GM19035 (cell line): ENCODE results near the gene MYOM1.
"Not testable (repeated sequence)": the region's sequence is repeated elsewhere in the genome, so short reads cannot be mapped to it uniquely, and the experiment has no call there.

ENCODE experiments used
- ATAC-seq: cut with Tn5 transposase; IDR thresholded peaks from one replicate; pipeline ENCODE4 v1.9.1; 2021; ENCODE audit not compliant: unreplicated experiment

Gene MYOM1

DNA sequence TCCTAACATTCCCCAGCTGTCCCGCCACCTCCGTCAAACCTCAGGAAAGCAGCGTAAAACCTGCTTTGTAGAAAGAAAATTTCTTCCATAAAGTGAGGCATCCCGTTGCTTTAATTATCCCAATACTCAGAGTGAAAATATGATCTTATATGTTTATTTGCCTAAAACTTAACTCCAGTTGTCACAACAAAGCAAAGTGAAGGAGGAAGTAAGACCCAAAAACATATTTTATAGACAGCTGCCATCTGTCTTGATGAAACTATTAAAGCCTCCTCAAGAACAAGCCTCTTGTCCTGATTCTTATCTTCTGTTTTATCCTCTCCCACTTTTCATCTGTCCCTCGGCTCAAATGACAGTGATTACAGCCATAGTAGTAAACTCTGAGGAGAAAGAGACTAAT is 177.9 kb downstream of the MYOM1 start:
- no peak for ATAC-seq

DNA sequence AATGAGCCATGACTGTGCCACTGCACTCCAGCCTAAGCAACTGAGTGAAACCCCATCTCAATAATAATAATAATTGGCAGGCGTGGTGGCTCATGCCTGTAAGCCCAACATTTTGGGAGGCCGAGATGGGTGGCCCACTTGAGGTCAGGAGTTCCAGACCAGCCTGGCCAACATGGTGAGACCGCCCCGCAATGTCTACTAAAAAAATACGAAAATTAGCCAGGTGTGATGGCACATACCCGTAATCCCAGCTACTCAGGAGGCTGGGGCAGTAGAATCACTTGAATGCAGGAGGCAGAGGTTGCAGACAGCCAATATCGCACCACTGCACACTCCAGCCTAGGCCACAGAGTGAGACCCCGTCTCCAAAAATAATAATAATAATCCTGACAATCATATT is 178.9 kb downstream of the MYOM1 start:
- no peak for ATAC-seq

DNA sequence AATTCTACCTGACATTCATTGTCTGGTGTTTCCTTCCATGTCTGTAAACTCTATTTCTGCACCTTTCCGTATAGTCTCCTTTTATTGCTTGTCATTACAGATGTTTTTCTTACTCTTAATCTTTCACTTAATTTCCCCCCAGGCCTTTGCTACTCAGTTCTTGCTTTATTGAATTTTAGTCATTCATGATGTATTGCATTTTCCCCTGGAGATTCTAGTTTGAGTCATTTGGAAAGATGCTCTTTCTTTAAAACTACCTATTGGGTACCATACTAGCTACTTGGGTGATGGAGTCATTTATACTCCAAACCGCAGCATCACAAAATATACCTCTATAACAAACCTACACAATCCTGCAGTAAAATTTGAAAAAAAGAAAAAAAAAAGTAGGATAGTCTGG is 179.6 kb downstream of the MYOM1 start:
- ATAC-seq = no peak

DNA sequence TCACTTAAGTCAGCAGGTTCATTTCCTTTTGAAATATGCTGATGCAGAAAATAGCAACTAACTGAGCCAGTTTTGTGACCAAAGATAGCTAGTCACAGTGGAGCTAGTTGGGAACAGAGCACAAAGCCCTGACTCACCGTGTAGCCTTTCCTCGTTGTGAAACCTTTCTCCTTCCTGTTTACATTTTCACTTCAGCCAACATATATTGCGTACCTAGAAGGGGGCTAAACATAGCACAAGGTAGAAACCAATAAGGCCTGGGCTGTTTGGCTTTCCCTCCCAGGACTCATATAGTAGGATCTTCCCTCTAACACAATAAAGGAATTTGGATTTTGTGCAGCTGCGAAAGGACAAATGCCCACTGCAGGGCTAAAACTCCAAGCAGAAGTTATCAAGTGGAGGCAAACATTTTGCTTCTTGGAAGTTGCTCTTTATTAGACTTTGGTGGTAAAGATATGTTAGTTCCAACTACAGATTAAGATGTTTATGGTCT is 182.3 kb downstream of the MYOM1 start:
- peak; percentile 99 for ATAC-seq

DNA sequence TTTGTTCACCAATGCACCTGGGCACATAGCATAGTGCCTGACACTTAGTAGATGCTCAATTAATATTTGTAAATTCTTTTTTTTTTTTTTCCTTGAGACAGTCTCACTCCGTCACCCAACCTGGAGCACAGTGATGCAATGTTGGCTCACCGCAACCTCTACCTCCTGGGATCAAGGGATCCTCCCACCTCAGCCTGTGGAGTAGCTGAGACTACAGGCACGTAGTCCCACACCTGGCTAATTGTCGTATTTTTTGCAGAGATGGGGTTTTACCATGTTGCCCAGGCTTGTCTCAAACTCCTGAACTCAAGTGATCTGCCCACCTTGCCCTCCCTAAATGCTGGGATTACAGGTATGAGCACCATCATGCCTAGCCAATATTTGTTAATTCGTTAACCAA is 183.7 kb downstream of the MYOM1 start:
- no peak for ATAC-seq

DNA sequence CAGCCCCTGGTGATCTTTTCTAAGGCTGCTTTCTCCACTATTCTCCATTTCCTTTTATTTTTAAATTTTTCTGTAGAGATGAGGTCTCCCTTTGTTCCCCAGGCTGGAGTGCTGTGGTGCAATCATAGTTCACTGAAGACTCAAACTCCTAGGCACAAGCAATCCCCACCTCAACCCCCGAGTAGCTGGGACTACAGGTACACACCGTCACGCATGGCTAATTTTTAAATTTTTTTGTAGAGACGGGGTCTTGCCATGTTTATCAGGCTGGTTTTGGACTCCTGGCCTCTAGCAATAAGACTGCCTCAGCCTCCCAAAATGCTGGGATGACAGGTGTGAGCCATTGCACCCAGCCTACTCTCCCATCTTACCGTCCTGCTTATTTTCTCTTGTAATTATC is 184.1 kb downstream of the MYOM1 start:
- no peak for ATAC-seq

DNA sequence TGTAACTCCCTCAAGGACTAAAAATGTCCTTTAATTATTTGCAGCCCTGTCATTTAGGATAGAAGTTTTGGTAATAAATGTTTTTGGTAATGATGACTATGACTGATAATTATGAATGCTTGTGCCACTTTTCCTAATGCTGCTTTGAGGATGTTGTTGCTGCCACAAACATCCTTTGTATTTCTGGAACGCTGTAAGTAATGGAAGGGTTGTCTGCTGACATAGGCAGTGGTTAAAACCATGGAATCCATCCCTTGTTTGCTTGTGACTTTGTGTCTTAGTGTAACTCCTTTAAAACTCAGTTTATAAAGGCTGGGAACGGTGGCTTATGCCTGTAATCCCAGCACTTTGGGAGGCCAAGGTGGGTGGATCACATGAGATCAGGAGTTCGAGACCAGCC is 187.0 kb downstream of the MYOM1 start:
- no peak for ATAC-seq

DNA sequence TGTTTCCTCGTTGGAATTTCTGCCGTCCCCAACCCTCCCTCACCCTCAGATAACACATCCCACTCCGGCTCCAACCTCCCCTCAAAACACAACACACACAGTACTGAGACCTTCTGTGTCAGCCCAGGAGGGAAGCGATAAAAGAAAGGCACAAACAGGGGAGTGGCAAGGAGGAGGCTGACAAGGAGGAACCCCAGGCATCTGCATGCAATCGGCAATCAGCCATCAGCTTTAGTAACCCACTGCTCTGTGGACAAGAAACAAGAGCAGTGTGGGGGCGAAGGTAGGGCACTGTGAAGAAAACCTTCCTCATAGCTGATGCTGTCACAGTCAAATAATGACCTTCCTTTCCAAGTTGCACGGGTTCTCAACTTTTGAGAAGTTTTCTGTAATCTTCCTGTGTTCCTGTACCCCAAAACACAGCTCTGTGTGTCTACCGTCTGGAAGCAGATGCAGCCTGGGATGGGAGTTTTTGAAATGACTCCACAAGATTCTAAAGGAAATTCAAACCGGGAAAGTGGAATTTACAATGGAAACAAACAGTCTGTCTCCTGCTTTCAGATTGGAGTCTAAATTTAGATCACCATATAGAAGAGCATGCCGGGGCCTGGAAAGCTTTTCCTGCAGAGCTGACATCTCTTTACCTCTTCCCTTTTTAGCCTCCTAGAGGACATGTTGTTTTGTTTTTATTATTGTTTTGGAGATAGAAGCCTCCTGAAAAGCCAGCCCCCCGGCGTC is 190.4 kb downstream of the MYOM1 start:
- ATAC-seq = no peak

DNA sequence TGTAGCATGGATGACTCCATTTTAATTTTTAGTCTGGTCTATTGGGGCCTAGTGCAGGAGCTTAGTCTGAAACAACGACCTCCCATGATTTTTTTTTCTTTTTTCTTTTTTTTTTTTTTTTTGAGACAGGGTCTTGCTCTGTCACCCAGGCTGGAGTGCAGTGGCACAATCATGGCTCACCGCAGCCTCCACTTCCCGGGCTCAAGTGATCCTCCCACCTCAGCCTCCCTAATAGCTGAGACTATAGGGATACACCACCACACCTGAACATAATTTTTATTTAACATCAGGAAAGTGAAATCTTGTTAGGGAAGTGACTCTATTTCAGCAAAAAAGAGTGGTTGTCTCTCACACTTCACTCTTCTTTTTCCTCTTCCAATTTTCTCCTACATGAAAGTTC is 191.7 kb downstream of the MYOM1 start:
- ATAC-seq = not testable (repeated sequence)

DNA sequence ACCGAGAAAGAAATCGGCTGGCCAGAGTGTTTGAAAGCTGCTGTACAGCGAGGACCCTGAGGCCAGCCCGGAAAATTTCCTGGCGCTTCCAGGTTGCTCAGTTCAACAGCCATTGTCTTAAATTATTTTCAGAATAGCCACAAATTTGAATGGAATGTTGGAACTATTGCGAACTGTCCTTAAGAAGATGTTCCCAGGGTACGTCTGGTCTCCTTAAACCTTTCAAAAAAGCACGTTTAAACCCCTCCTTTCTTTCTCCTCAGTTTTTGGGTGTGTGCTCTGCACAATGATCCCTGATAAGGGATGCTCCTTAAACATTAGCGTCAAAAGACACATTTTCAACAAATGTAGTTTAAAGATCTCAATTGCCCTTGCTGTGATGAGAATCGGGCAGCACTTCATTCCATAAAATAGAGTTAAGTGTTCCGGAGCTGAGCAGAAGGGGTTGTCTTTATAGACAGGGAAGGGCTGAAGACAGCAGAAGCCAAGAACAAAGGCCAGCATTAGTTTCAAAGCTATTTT is 192.3 kb downstream of the MYOM1 start:
- ATAC-seq = no peak

DNA sequence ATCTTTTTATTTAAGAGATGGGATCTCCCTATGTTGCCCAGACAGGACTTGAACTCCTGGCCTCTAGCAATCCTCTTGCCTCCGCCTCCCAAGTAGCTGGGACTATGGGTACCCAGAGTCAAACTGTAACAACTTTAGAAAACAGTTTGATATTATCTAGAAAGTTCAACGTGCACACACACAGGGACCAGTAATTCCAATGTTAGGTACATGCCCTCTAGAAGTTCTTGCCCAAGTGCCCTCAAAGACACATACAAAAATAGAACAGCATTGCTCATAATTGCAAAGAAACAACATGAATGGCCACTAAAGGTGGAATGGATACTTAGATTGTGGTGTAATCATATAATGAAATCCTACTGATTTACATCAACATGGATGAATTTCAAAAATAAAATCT is 194.2 kb downstream of the MYOM1 start:
- ATAC-seq = no peak

DNA sequence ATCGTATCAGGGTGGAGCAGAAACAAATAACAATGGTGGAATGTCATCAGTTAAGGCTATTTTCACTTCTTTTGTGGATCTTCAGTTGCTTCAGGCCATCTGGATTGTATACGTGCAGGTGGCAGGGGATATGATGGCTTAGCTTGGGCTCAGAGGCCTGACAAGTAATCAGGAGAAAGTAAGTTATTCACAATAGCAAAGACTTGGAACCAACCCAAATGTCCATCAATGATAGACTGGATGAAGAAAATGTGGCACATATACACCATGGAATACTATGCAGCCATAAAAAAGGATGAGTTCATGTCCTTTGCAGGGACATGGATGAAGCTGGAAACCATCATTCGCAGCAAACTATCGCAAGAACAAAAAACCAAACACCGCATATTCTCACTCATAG is 196.2 kb downstream of the MYOM1 start:
- not testable (repeated sequence) for ATAC-seq
